A549 (cell line): ENCODE measurements around the gene RNASEH1. TPM values are rescaled to one million over a fixed set of nuclear protein-coding genes. Genes with fewer than 3 reads are reported as not detected.

Experiments
- ATAC-seq, 2 experiments: fragments of 200-7000 bp in 1 of 2; fragments of >200 bp in 1 of 2; cut with Nextera tagmentation in 1 of 2; cut with Tn5 transposase in 1 of 2; 3 replicates each; pipeline versions ENCODE4 v1.8.0 to v1.9.1; 2018 to 2020; ENCODE audit warnings: mild to moderate bottlenecking in 1 of 2, moderate library complexity in 1 of 2
- CTCF ChIA-PET: fragments of 300-600 bp; sonication (Branson Sonifier 250); formaldehyde crosslinking; extraction: SDS; loops from one replicate; lab custom pipeline; 2021; ENCODE audit warnings: antibody characterized with exemption, inconsistent platforms; lab: Yijun Ruan, JAX
- POLR2A ChIA-PET: fragments of 350-600 bp; formaldehyde crosslinking; extraction: SDS; loops from one replicate; lab custom pipeline; 2021; ENCODE audit warnings: antibody characterized with exemption, inconsistent platforms; lab: Yijun Ruan, JAX
- DNase-seq, 2 experiments: peaks; one replicate each; pipeline versions ENCODE4 v3.0.0 to v3.0.0-alpha.2; 2011 to 2016; ENCODE audit warnings: low read depth in 1 of 2, low spot score in 1 of 2
- FAIRE-seq: peaks from 2 replicates; lab custom pipeline; 2011; peaks lifted over from hg19 to GRCh38; lab: Jason Lieb, UNC
- H3K27ac ChIP-seq, 2 experiments: fragments of >200 bp; sonication (Bioruptor Twin); formaldehyde crosslinking; 3 replicates each; pipeline ENCODE4 v1.5.1; 2016 to 2017
- H3K4me1 ChIP-seq: fragments of >200 bp; sonication (Bioruptor Twin); formaldehyde crosslinking; 3 replicates; pipeline ENCODE4 v1.6.1; 2016
- H3K4me2 ChIP-seq: fragments of >200 bp; sonication (Bioruptor Twin); formaldehyde crosslinking; 3 replicates; pipeline ENCODE4 v1.6.1; 2016
- H3K4me3 ChIP-seq: fragments of >200 bp; sonication (Bioruptor Twin); formaldehyde crosslinking; 3 replicates; pipeline ENCODE4 v1.5.1; 2016
- H3K9me3 ChIP-seq: fragments of >200 bp; sonication (Bioruptor Twin); formaldehyde crosslinking; 3 replicates; pipeline ENCODE4 v1.6.1; 2016
- BCL3 ChIP-seq: fragments of >200 bp; sonication (Bioruptor Twin); formaldehyde crosslinking; IDR thresholded peaks from 3 replicates; pipeline ENCODE4 v1.6.1; 2016
- BHLHE40 ChIP-seq: IDR thresholded peaks from 2 replicates; pipeline ENCODE4 v1.6.1; 2012; ENCODE audit warnings: low read depth, low read length, inconsistent platforms
- CBX8 ChIP-seq: fragments of 200-600 bp; sonication (generic); IDR thresholded peaks from 2 replicates; pipeline ENCODE4 v1.6.1; 2016
- EHF ChIP-seq: fragments of 250-450 bp; sonication (Bioruptor Pico); IDR thresholded peaks from 2 replicates; pipeline ENCODE4 v1.5.0; 2020; ENCODE audit warnings: mild to moderate bottlenecking
- EHMT2 ChIP-seq: fragments of 200-600 bp; sonication (generic); IDR thresholded peaks from 2 replicates; pipeline ENCODE4 v1.6.1; 2016; ENCODE audit warnings: antibody characterized with exemption, low read depth, mild to moderate bottlenecking, moderate library complexity
- ESRRA ChIP-seq: fragments of 150-350 bp; IDR thresholded peaks from 2 replicates; pipeline ENCODE4 v1.6.1; 2014; ENCODE audit warnings: mild to moderate bottlenecking, low read length, borderline replicate concordance
- FOSB ChIP-seq: fragments of 250-450 bp; sonication (Bioruptor Pico); IDR thresholded peaks from 2 replicates; pipeline ENCODE4 v1.5.0; 2020; ENCODE audit warnings: mild to moderate bottlenecking, moderate library complexity
- FOSL2 ChIP-seq, 2 experiments: fragments of 450-650 bp in 1 of 2; fragments of >200 bp in 1 of 2; sonication (Bioruptor Twin) in 1 of 2; formaldehyde crosslinking; IDR thresholded peaks; 2 replicates each; pipeline versions ENCODE4 v1.5.0 to v1.6.1; 2016 to 2020; ENCODE audit warnings: mild to moderate bottlenecking in 1 of 2, moderate library complexity in 1 of 2
- HOXA7 ChIP-seq: fragments of 250-450 bp; sonication (Bioruptor Pico); IDR thresholded peaks from 2 replicates; pipeline ENCODE4 v1.5.0; 2020; ENCODE audit warnings: mild to moderate bottlenecking, moderate library complexity
- HOXB13 ChIP-seq: fragments of 250-450 bp; sonication (Bioruptor Pico); IDR thresholded peaks from 2 replicates; pipeline ENCODE4 v1.5.0; 2020; ENCODE audit warnings: low read depth, mild to moderate bottlenecking, moderate library complexity
- JUN ChIP-seq, 2 experiments: fragments of >200 bp; sonication (Bioruptor Twin); formaldehyde crosslinking; IDR thresholded peaks; 2 replicates in 1 of 2; 3 replicates in 1 of 2; pipeline ENCODE4 v1.6.1; 2016 to 2017
- MAFK ChIP-seq: fragments of 450-650 bp; IDR thresholded peaks from 2 replicates; pipeline ENCODE4 v1.6.1; 2014; ENCODE audit not compliant: partially characterized antibody
- MAX ChIP-seq: IDR thresholded peaks from 2 replicates; pipeline ENCODE4 v1.6.1; 2012
- PBX3 ChIP-seq: IDR thresholded peaks from 2 replicates; pipeline ENCODE4 v1.6.1; 2012
- POLR2A ChIP-seq: IDR thresholded peaks from 2 replicates; pipeline ENCODE4 v1.6.1; 2012; ENCODE audit warnings: mild to moderate bottlenecking, low read length
- RAD21 ChIP-seq, 2 experiments: fragments of >200 bp in 1 of 2; sonication (Bioruptor Twin) in 1 of 2; formaldehyde crosslinking in 1 of 2; IDR thresholded peaks in 1 of 2; conservative IDR thresholded peaks in 1 of 2; 2 replicates in 1 of 2; 3 replicates in 1 of 2; pipeline ENCODE4 v1.6.1; 2012 to 2018; ENCODE audit warnings: inconsistent platforms in 1 of 2
- SMC3 ChIP-seq: fragments of >200 bp; sonication (Bioruptor Twin); formaldehyde crosslinking; IDR thresholded peaks from 3 replicates; pipeline ENCODE4 v1.6.1; 2018; ENCODE audit warnings: inconsistent platforms
- TP53 ChIP-seq: fragments of 250-450 bp; sonication (Bioruptor Pico); IDR thresholded peaks from 2 replicates; pipeline ENCODE4 v1.5.0; 2021; ENCODE audit warnings: mild to moderate bottlenecking, moderate library complexity
- WGBS: methylation state at CpG from one replicate; pipeline ENCODE4 v1.1.6; 2017; ENCODE audit errors: missing lambda C conversion rate; 5-methylcytosine and 5-hydroxymethylcytosine counted together
- polyA plus RNA-seq, 4 experiments: library from polyadenylated mRNA; depleted of rRNA in 3 of 4; stranded (reverse); fragments of >200 nt; fragmentation: RNase III in 1 of 4; extraction: RNeasy Plus Mini Kit Qiagen cat#74134 plus additional on column Dnase treatment in 1 of 4; gene quantifications; 2 replicates in 3 of 4; 3 replicates in 1 of 4; pipeline ENCODE4 v1.2.3, GENCODE V29; 2011 to 2017
- TF ChIP-seq, protein P1 (sequence below): fragments of 150-350 bp; IDR thresholded peaks from 2 replicates; pipeline ENCODE4 v1.6.1; 2014; ENCODE audit warnings: low read depth, mild to moderate bottlenecking, low read length
- TF ChIP-seq, protein P2 (sequence below): fragments of 450-650 bp; IDR thresholded peaks from 2 replicates; pipeline ENCODE4 v1.6.1; 2014; ENCODE audit warnings: antibody characterized with exemption
- TF ChIP-seq, protein P3 (sequence below): fragments of >200 bp; sonication (Bioruptor Twin); formaldehyde crosslinking; IDR thresholded peaks from 2 replicates; pipeline ENCODE4 v1.6.1; 2016
- TF ChIP-seq, protein P4 (sequence below): fragments of >200 bp; sonication (Bioruptor Twin); formaldehyde crosslinking; IDR thresholded peaks from 3 replicates; pipeline ENCODE4 v1.5.1; 2016

The RNASEH1 gene
- polyA plus RNA-seq, 2 of the 4 experiments (the other 2 are of a cell fraction) = 54.3 to 55.3 TPM

DNA sequence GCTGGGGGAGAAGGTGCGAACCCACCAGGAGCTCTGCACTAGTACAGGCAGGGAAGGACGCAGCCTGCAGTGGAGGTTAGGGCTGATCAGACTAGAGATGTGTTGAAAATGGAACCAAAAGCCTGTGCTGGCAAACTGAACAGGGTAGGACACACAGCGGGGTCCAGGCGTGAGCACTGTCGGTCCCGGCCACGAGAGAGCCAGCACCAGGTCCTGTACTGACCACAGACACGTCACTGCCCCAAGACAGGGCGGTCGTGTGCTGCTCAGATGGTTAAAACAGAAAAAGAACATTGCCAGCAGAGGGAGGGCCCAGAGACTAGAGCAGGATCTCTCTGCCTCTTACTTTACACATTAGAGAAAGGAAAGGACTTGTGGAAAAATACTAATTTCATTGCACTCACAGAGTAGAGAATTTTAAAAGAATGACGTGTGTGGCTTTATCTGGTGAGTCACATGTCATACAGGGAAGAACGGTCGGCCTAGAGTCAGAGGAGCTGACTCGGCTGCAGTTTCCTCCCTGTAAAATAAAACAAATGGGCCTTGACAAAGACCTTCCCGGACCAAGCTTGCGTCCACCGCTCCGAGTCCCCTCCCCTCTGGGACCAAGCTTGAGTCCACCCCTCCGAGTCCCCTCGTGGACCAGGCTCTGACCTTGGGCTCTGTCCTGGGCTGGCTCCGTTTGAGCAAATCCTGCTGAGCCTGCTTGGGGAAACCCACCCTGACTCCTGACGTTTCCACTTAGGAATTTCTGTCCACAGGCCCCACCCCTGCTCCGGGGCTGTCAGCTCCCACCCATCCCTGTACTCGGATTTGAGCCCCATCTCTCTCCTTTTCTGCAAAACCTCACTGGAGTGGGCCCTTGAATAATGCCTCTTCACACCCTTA, 22.1 kb downstream of the RNASEH1 start:
- CTCF ChIA-PET = interaction anchor here (0.5 to 3.4 kb wide), 20 partner anchors 9 to 139 kb away, joined by 3 to 25 read pairs (median 4); partner anchors contain the start of genes ADI1 and RNASEH1
- POLR2A ChIA-PET = interaction anchor here (0.7 to 2.1 kb wide), 5 partner anchors 11 to 707 kb away, joined by 3 to 12 read pairs (median 3); partner anchors contain the start of gene RNASEH1

DNA sequence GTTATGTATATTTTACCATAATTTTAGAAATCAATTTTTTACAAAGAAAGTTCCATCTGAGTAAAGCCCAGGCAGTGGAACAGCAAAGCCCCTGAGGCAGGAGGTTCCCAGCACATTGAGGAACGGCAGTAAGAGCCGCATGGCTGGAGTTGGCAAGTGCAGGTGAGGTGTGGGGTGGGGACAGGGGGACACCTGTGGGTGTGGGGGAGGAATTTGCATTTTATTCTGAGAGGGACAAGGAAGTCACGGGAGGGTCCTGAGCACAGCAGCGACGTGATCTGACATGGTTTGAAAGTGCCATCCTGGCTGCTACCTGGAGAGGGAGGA, 22.7 kb downstream of the RNASEH1 start:
- DNase-seq (no peak), FAIRE-seq (no peak), ATAC-seq (no peak)
- Histone ChIP-seq H3K4me1 (peaks cover 18% of the 10 kb centered on the region), H3K4me2 (peak overlapping the region; percentile 90), H3K9me3 (no peaks in the 10 kb centered on the region), H3K27ac (peak overlapping the region; percentile 80 to 88), H3K4me3 (peak overlapping the region; percentile 45; the same call in 1 of the 3 replicates)
- TF ChIP-seq PBX3 = no peak
- TF ChIP-seq, protein P1, sequence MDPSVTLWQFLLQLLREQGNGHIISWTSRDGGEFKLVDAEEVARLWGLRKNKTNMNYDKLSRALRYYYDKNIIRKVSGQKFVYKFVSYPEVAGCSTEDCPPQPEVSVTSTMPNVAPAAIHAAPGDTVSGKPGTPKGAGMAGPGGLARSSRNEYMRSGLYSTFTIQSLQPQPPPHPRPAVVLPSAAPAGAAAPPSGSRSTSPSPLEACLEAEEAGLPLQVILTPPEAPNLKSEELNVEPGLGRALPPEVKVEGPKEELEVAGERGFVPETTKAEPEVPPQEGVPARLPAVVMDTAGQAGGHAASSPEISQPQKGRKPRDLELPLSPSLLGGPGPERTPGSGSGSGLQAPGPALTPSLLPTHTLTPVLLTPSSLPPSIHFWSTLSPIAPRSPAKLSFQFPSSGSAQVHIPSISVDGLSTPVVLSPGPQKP = no peak
- TF ChIP-seq CBX8 = no peak
- no peak for TF ChIP-seq BHLHE40
- no peak for TF ChIP-seq MAX
- no peak for TF ChIP-seq FOSB (CRISPR knock-in tag)
- TF ChIP-seq EHF (CRISPR knock-in tag) = no peak
- TF ChIP-seq EHMT2 = no peak
- CTCF ChIA-PET = interaction anchor here (1.1 to 3.4 kb wide), 14 partner anchors 9 to 138 kb away, joined by 3 to 25 read pairs (median 4); partner anchors contain the start of genes ADI1 and RNASEH1
- POLR2A ChIA-PET = interaction anchor here (0.7 to 2.1 kb wide), 4 partner anchors 11 to 23 kb away, joined by 3 to 12 read pairs (median 4); partner anchors contain the start of gene RNASEH1
- 84% methylated on average over 5 of the region's 5 CpGs for WGBS

More for the DNA sequence above, 22.1 kb downstream of the RNASEH1 start:
- ATAC-seq (peak; percentile 84 to 85), DNase-seq (peak in 1 of 2 experiments; percentile 66), FAIRE-seq (no peak)
- Histone ChIP-seq H3K4me2 (peak overlapping the region; percentile 90), H3K4me1 (peaks cover 18% of the 10 kb centered on the region), H3K9me3 (no peaks in the 10 kb centered on the region), H3K27ac (peak overlapping the region; percentile 80 to 88), H3K4me3 (peak overlapping the region; percentile 45)
- TF ChIP-seq FOSL2 (IDR thresholded peaks at IDR 0.05) (no peak), FOSL2 (CRISPR knock-in tag; IDR thresholded peaks at IDR 0.05) (peak; percentile 75), MAFK (peak; percentile 43), ESRRA (no peak), TP53 (CRISPR knock-in tag) (no peak), JUN (IDR thresholded peaks at IDR 0.05) (no peak), BCL3 (no peak; the same call in 2 of the 3 replicates), PBX3 (no peak), RAD21 (conservative IDR thresholded peaks at IDR 0.05 in 1 of 2, IDR thresholded peaks at IDR 0.05 in 1 of 2) (0 out of 5 replicates have a peak, but pooled peaks of 1 of the 2 experiments have one; percentile 27), MAX (peak; percentile 40), SMC3 (peak; percentile 36; the same call in 2 of the 3 replicates), HOXA7 (CRISPR knock-in tag) (no peak), HOXB13 (no peak), POLR2A (0 out of 2 replicates have a peak, but pooled peaks have one; percentile 12)
- TF ChIP-seq, protein P2, sequence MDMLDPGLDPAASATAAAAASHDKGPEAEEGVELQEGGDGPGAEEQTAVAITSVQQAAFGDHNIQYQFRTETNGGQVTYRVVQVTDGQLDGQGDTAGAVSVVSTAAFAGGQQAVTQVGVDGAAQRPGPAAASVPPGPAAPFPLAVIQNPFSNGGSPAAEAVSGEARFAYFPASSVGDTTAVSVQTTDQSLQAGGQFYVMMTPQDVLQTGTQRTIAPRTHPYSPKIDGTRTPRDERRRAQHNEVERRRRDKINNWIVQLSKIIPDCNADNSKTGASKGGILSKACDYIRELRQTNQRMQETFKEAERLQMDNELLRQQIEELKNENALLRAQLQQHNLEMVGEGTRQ = 0 out of 2 replicates have a peak, but pooled peaks have one; percentile 21
- TF ChIP-seq, protein P3, sequence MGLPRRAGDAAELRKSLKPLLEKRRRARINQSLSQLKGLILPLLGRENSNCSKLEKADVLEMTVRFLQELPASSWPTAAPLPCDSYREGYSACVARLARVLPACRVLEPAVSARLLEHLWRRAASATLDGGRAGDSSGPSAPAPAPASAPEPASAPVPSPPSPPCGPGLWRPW = no peak
- TF ChIP-seq, protein P4, sequence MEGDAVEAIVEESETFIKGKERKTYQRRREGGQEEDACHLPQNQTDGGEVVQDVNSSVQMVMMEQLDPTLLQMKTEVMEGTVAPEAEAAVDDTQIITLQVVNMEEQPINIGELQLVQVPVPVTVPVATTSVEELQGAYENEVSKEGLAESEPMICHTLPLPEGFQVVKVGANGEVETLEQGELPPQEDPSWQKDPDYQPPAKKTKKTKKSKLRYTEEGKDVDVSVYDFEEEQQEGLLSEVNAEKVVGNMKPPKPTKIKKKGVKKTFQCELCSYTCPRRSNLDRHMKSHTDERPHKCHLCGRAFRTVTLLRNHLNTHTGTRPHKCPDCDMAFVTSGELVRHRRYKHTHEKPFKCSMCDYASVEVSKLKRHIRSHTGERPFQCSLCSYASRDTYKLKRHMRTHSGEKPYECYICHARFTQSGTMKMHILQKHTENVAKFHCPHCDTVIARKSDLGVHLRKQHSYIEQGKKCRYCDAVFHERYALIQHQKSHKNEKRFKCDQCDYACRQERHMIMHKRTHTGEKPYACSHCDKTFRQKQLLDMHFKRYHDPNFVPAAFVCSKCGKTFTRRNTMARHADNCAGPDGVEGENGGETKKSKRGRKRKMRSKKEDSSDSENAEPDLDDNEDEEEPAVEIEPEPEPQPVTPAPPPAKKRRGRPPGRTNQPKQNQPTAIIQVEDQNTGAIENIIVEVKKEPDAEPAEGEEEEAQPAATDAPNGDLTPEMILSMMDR = 0 out of 3 replicates have a peak, but pooled peaks have one; percentile 17
- WGBS = 9% methylated on average over 24 of the region's 24 CpGs
